Measurements from ENCODE around the gene GAS2L2.
"Not testable (repeated sequence)": the region's sequence is repeated elsewhere in the genome, so short reads cannot be mapped to it uniquely, and the experiment has no call there.

GAS2L2 gene

DNA sequence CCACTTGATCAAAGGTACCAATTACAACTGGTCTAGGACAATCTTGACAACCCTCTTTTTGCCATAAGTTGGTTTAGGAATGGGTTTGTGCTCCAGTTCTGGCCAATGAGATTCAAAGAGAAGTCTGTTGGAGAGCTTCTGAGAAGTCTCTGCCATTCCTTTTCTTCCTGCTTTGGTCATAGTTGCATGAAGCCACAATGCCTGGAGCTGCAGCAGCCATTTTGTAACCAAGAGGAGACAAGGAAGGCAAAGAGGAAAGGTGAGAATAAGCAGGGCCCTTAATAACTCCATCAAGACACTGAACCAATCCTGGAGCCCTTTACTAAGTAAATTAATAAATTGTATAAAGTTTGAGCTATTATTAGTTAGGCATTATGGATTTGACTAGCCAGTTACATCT, 4.2 kb upstream of the GAS2L2 start:
- no peak for TF ChIP-seq CTCF (IDR thresholded peaks at IDR 0.05; ENCODE audit: low read depth, low read length, missing control alignments)
- no peak for DNase-seq (ENCODE audit: extremely low read depth, low read depth)
- H3K4me3 ChIP-seq (replicated peaks; ENCODE audit: low read depth, low read length): no peak overlapping the region

DNA sequence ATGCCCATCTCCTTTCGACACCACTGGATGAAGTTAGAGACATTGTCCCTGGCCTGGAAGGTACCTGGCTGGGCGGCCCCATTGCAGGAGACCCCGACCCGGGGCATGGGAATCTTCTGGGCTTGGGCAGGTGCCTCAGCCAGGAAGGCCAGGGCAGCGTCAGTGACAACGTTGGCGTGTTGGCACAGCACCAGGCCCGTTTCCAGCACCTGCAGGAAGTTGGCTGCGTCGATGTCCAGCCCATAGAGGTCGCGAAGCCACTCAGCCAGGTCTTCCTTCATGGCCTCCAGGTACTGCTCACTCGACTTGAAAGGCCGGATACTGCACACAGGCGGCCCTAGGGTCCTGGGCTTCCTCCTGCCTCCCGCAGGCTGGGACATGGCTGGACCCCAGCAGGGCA, 568 bp downstream of the GAS2L2 start:
- DNase-seq (ENCODE audit: extremely low read depth, low read depth): no peak
- H3K4me3 ChIP-seq (replicated peaks; ENCODE audit: low read depth, low read length): no peak overlapping the region
- no peak for TF ChIP-seq CTCF (IDR thresholded peaks at IDR 0.05; ENCODE audit: low read depth, low read length, missing control alignments)

DNA sequence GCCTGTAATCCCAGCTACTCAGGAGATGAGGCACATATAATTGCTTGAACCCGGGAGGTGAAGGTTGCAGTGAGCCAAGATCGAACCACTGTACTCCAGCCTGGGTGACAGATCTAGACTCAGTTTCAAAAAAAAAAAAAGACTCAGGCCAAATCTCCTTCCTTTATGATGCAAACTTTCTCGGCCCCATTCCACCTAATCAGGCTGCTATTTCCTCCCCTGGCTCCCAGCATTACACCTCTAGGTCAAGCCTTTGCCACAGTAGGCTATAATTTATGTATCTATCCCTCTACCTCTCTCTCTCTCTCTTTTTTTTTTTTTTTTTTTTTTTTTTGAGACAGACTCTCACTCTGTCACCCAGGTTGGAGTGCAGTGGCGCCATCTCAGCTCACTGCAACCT, 1.5 kb downstream of the GAS2L2 start:
- H3K4me3 ChIP-seq (replicated peaks; ENCODE audit: low read depth, low read length); DNase-seq (ENCODE audit: extremely low read depth, low read depth): not testable (repeated sequence)

DNA sequence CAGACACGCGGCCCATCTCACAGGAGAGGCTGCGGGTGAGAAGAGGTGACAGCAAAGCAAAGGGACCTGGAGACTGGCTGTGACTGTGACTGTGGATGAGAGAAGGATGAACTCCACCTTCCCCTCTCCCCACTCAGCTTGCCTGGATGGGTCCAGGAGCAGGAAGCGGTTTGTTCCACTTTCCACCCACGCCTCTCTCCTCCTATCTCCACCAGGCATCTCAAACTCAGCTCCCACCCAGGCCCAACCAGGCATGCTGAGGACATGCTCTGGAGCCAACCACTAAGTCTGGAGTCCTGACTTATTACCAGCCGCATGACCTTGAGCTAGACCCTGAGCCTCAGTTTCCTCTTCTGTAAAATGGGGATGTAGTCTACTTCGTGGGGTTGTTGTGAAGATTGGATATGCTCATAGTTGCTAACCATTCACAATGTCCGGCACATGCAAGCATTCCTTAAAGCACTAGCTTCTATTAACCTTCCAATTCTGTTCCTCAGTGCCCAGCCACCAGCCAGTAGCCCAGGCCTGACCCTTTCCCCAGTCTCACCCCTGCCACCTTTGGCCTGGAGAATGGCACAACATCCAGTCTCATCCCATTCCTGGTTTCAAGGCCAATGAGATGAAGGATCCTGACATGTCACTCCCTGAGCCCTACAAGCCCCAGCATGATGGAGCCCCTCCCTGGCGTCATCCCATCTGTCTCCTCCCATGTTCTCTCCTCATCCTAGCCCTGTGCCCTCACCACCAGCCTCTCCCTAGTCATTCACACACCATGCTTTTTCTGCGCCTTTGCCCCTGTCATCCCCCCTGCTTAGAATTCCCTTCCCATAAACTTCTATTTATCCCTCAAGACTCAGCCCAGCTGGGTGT, 2.3 kb downstream of the GAS2L2 start:
- H3K4me3 ChIP-seq (replicated peaks; ENCODE audit: low read depth, low read length): no peak overlapping the region
- TF ChIP-seq CTCF (IDR thresholded peaks at IDR 0.05; ENCODE audit: low read depth, low read length, missing control alignments): no peak
- no peak for DNase-seq (ENCODE audit: extremely low read depth, low read depth)

GRCh38 chr17:35749560-35750412, 3.3 kb downstream of the GAS2L2 start:
- no peak overlapping the region for H3K4me3 ChIP-seq (replicated peaks; ENCODE audit: low read depth, low read length)
- DNase-seq (ENCODE audit: extremely low read depth, low read depth): no peak
- TF ChIP-seq CTCF (IDR thresholded peaks at IDR 0.05; ENCODE audit: low read depth, low read length, missing control alignments): no peak

- no peak for TF ChIP-seq CTCF (IDR thresholded peaks at IDR 0.05; ENCODE audit: low read depth, low read length, missing control alignments)
- no peak for DNase-seq (ENCODE audit: extremely low read depth, low read depth)
- H3K4me3 ChIP-seq (replicated peaks; ENCODE audit: low read depth, low read length): no peak overlapping the region
These were observed 4.1 kb downstream of the GAS2L2 start for GRCh38 chr17:35748979-35749378.

DNA sequence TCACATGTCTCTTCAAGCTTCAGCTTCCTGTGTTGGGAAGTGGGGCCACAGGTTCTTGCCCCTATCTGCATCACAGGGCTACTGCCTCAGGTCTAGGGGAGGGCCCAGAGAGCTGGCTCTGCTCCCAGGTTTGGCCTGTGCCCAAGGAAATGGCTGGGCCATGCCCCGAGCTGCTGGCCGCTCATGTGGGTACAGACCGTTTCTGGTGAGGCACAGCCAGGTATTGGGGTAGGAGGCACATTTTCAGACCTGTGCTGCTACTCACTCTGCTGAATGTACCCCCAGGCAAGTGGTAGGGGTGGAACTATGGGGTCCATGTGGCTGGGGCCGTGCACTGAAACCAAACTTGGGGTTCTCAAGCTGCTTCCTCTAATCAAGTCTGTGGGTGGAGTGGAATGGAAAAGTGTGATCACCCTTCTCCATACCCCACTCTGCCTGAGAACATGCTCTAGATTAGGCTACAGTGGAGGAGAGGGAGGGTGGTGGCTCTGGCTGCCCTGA, 4.6 kb downstream of the GAS2L2 start:
- no peak for TF ChIP-seq CTCF (IDR thresholded peaks at IDR 0.05; ENCODE audit: low read depth, low read length, missing control alignments)
- no peak for DNase-seq (ENCODE audit: extremely low read depth, low read depth)
- H3K4me3 ChIP-seq (replicated peaks; ENCODE audit: low read depth, low read length): no peak overlapping the region

Measured in HFF-Myc (cell line).